MM.1S (cell line): ENCODE results near the gene SAC3D1.

ENCODE experiments used
- DNase-seq: peaks from one replicate; pipeline ENCODE4 v3.0.0-alpha.2; 2015
- H2AFZ ChIP-seq: fragments of 300-600 bp; sonication (generic); 2 replicates; pipeline ENCODE4 v1.6.0; 2016; ENCODE audit warnings: antibody characterized with exemption, low read length
- H3F3A ChIP-seq: fragments of 300-600 bp; sonication (generic); 2 replicates; pipeline ENCODE4 v1.6.1; 2016; ENCODE audit warnings: mild to moderate bottlenecking, antibody characterized with exemption, low read length, moderate library complexity, mixed read lengths; ENCODE audit not compliant: insufficient read depth
- H3K27ac ChIP-seq: fragments of 300-600 bp; sonication (generic); 2 replicates; pipeline ENCODE4 v1.5.1; 2016; ENCODE audit warnings: mild to moderate bottlenecking, low read length
- H3K27me3 ChIP-seq: fragments of 300-600 bp; sonication (generic); replicated peaks from 2 replicates; pipeline ENCODE4 v1.6.0; 2016; ENCODE audit warnings: low read length; ENCODE audit not compliant: insufficient read depth
- H3K36me3 ChIP-seq: fragments of 300-600 bp; sonication (generic); replicated peaks from 2 replicates; pipeline ENCODE4 v1.6.1; 2016; ENCODE audit warnings: mild to moderate bottlenecking, low read length, mixed read lengths; ENCODE audit not compliant: insufficient read depth
- H3K4me1 ChIP-seq: fragments of 300-600 bp; sonication (generic); 2 replicates; pipeline ENCODE4 v1.6.1; 2016; ENCODE audit warnings: low read length, mixed read lengths
- H3K4me2 ChIP-seq: fragments of 300-600 bp; sonication (generic); 2 replicates; pipeline ENCODE4 v1.6.0; 2016; ENCODE audit warnings: low read depth, low read length
- H3K4me3 ChIP-seq: fragments of 300-600 bp; sonication (generic); 2 replicates; pipeline ENCODE4 v1.5.1; 2016; ENCODE audit warnings: low read length, mixed read lengths
- H3K79me2 ChIP-seq: fragments of 300-600 bp; sonication (generic); 2 replicates; pipeline ENCODE4 v1.6.1; 2016; ENCODE audit warnings: mixed run types, low read length, mixed read lengths
- H3K9ac ChIP-seq: fragments of 300-600 bp; sonication (generic); 2 replicates; pipeline ENCODE4 v1.6.1; 2016; ENCODE audit warnings: low read length, mixed read lengths
- H3K9me2 ChIP-seq: fragments of 300-600 bp; sonication (generic); replicated peaks from 2 replicates; pipeline ENCODE4 v1.6.1; 2016; ENCODE audit warnings: mild to moderate bottlenecking, low read length, mixed read lengths; ENCODE audit not compliant: insufficient read depth
- H3K9me3 ChIP-seq: fragments of 300-600 bp; sonication (generic); replicated peaks from 2 replicates; pipeline ENCODE4 v1.6.1; 2016; ENCODE audit warnings: mild to moderate bottlenecking, low read length, mixed read lengths; ENCODE audit not compliant: insufficient read depth
- H4K20me1 ChIP-seq: fragments of 300-600 bp; sonication (generic); 2 replicates; pipeline ENCODE4 v1.6.1; 2016; ENCODE audit warnings: mild to moderate bottlenecking, low read length, moderate library complexity, mixed read lengths; ENCODE audit not compliant: insufficient read depth
- EZH2 ChIP-seq: fragments of 300-600 bp; sonication (generic); optimal IDR thresholded peaks from 2 replicates; pipeline ENCODE3; 2017; ENCODE audit warnings: low read depth, mild to moderate bottlenecking, antibody characterized with exemption, low read length, mixed read lengths
- EZH2phosphoT487 ChIP-seq: fragments of 300-600 bp; sonication (generic); IDR thresholded peaks from 2 replicates; pipeline ENCODE4 v1.6.1; 2018; ENCODE audit warnings: antibody characterized with exemption, low read length
- TF ChIP-seq, protein P1 (sequence below): fragments of 300-600 bp; sonication (generic); IDR thresholded peaks from 2 replicates; pipeline ENCODE4 v1.5.1; 2016; ENCODE audit warnings: antibody characterized with exemption, low read length, mixed read lengths

Gene SAC3D1

DNA sequence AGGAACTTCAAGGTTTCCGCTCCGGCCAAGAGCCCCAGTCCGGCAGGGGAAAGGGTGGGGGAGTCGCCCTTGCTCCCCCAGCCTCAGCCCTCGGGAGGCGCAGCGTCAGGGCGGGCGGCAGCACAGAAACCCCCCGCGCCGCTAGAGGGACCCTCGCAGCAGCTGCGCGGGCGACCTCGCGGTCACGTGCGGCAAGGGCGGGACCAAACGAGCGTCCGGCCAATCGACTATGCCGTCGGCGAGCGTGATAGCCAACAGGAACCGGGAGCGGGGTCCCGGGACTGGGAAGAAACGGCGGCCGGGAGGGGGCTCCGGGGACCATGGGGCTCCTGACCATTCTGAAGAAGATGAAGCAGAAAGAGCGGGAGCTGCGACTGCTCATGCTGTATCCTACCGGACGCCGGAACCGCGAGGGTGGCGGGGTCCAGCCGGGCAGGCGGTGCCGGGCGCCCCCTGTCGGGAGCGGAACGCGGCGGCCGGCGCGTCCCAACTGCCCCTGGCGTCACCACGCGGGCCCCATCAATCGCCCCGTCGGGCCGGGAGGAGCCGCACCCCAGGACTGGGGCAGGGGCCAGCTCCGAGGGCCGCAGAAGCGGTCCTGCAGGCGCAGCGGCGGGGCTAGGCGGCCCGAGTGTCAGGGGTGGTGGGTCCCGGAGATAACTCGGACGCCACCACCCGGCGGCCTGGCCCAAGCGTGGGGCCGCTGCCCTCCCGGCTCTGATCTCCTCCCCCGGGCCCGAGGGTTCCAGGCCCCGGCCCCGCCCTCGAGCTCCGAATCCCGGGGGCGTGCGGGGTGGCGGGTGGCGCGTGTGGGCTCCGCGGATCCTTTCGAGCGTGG, 26.9 kb upstream of the SAC3D1 start, which contains the start of gene ARL2:
ARL2 (plus strand) TSS at position 273 of the 838 bp plus-strand sequence; CDS start at position 321, 48 bp downstream.
- Histone ChIP-seq H3K9me3 (no peaks in the 10 kb centered on the region), H3K9ac (peak within 1 kb of the TSS; percentile 94), H3K27ac (peak within 1 kb of the TSS; percentile 98), H3K4me3 (peak within 1 kb of the TSS; percentile 88), H3K4me2 (peak within 1 kb of the TSS; percentile 93), H3K27me3 (no peaks in the 10 kb centered on the region), H3K9me2 (no peaks in the 10 kb centered on the region), H3F3A (peaks cover 14% of the 10 kb centered on the region; the same call in 1 of the 2 replicates), H2AFZ (peak within 1 kb of the TSS; percentile 99), H3K4me1 (peaks cover 7% of the 10 kb centered on the region; the same call in 1 of the 2 replicates), H3K36me3 (no peaks in the 10 kb centered on the region), H3K79me2 (peaks cover 7% of the 10 kb centered on the region), H4K20me1 (no peaks in the 10 kb centered on the region)
- DNase-seq = peak; percentile 91
- TF ChIP-seq EZH2 (no peak), EZH2phosphoT487 (no peak)
- TF ChIP-seq, protein P1, sequence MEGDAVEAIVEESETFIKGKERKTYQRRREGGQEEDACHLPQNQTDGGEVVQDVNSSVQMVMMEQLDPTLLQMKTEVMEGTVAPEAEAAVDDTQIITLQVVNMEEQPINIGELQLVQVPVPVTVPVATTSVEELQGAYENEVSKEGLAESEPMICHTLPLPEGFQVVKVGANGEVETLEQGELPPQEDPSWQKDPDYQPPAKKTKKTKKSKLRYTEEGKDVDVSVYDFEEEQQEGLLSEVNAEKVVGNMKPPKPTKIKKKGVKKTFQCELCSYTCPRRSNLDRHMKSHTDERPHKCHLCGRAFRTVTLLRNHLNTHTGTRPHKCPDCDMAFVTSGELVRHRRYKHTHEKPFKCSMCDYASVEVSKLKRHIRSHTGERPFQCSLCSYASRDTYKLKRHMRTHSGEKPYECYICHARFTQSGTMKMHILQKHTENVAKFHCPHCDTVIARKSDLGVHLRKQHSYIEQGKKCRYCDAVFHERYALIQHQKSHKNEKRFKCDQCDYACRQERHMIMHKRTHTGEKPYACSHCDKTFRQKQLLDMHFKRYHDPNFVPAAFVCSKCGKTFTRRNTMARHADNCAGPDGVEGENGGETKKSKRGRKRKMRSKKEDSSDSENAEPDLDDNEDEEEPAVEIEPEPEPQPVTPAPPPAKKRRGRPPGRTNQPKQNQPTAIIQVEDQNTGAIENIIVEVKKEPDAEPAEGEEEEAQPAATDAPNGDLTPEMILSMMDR = peak; percentile 74

DNA sequence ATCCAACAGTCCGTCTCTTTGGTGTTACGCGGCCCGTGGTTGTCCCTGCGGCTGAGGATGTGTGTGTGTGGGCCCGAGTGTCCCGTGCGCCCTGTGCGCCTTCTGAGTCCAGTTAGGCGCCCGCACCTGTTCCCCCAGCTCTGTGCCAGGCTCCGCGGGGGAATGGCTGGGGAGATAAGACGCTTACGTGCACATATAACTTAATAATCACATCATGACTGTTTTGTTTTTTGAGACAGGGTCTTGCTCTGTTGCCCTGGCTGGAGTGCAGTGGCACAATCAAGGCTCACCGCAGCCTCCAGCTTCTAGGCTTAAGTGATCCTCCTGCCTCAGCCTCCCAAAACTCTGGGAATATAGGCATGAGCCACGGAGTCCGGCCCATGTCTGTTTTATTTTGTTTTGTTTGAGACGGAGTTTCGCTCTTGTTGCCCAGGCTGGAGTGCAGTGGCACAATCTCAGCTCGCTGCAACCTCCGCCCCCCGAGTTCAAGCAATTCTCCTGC, 26.2 kb upstream of the SAC3D1 start:
- DNase-seq = no peak
- H3K9me3 ChIP-seq = no peaks in the 10 kb centered on the region
- H3K36me3 ChIP-seq = no peaks in the 10 kb centered on the region
- H3K9ac ChIP-seq = peak overlapping the region; percentile 94
- TF ChIP-seq EZH2phosphoT487 (no peak), EZH2 (no peak)
- TF ChIP-seq, protein P1 = no peak
- no peaks in the 10 kb centered on the region for H3K27me3 ChIP-seq
- peak overlapping the region; percentile 98; the same call in 1 of the 2 replicates for H3K27ac ChIP-seq
- no peaks in the 10 kb centered on the region for H3K9me2 ChIP-seq
- peak overlapping the region; percentile 93 for H3K4me2 ChIP-seq
- H3K4me1 ChIP-seq = peaks cover 7% of the 10 kb centered on the region; the same call in 1 of the 2 replicates
- H3F3A ChIP-seq = peaks cover 14% of the 10 kb centered on the region; the same call in 1 of the 2 replicates
- no peaks in the 10 kb centered on the region for H4K20me1 ChIP-seq
- peaks cover 7% of the 10 kb centered on the region for H3K79me2 ChIP-seq
- peak overlapping the region; percentile 88 for H3K4me3 ChIP-seq
- H2AFZ ChIP-seq = peak overlapping the region; percentile 99

DNA sequence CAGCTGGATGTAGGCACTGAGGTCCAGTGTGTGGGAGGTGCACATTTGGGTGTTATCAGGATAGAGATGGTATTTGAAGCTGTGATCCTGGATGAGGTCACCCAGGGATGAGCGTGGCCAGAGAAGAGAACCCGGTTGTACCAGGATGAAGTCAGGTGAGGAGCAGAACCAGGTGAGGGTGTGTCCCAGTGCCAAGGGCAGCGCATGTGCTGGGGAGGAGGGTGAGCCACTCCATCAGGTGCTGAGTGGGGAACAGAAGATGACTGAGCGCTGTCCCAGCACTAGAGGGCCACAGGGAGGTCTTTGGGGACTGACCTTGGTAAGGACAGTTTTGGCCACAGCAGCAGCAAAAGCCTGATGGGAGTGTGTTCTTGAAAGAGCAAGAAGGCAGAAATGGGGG, 24.3 kb upstream of the SAC3D1 start:
- Histone ChIP-seq H3K27ac (no peak overlapping the region), H4K20me1 (no peaks in the 10 kb centered on the region), H3K4me1 (peaks cover 7% of the 10 kb centered on the region; the same call in 1 of the 2 replicates), H3K4me3 (no peak overlapping the region), H3K9me2 (no peaks in the 10 kb centered on the region), H3K4me2 (no peak overlapping the region), H3F3A (peaks cover 14% of the 10 kb centered on the region; the same call in 1 of the 2 replicates), H3K9ac (no peak overlapping the region), H2AFZ (no peak overlapping the region), H3K36me3 (no peaks in the 10 kb centered on the region), H3K9me3 (no peaks in the 10 kb centered on the region), H3K79me2 (peaks cover 7% of the 10 kb centered on the region), H3K27me3 (no peaks in the 10 kb centered on the region)
- TF ChIP-seq EZH2 = no peak
- no peak for DNase-seq
